Activated T-cell treated with anti-CD3 and anti-CD28 coated beads for 24 hours (primary cell): ENCODE results near the gene ZNF331.

Experiments used
- DNase-seq: peaks from one replicate; pipeline ENCODE4 v3.0.0-alpha.2; 2020; ENCODE audit warnings: low read depth

ZNF331 gene

GRCh38 chr19:53520547-53521372, 17.2 kb upstream of the ZNF331 start:
- DNase-seq = peak; percentile 84

GRCh38 chr19:53521373-53522202, 16.4 kb upstream of the ZNF331 start:
- no peak for DNase-seq

- DNase-seq = no peak
Observed at GRCh38 chr19:53525922-53526321, 12.0 kb upstream of the ZNF331 start.

- no peak for DNase-seq
Observed at GRCh38 chr19:53530622-53531021, 7.3 kb upstream of the ZNF331 start.

GRCh38 chr19:53531457-53531856, 6.5 kb upstream of the ZNF331 start:
- no peak for DNase-seq

- no peak for DNase-seq
Observed at GRCh38 chr19:53532362-53532761, 5.6 kb upstream of the ZNF331 start.

- no peak for DNase-seq
Observed at GRCh38 chr19:53536225-53536548, 1.8 kb upstream of the ZNF331 start.

GRCh38 chr19:53537121-53537520, 824 bp upstream of the ZNF331 start:
- no peak for DNase-seq

GRCh38 chr19:53538378-53539109, 599 bp downstream of the ZNF331 start:
- DNase-seq = no peak

GRCh38 chr19:53540091-53540490, 2.1 kb downstream of the ZNF331 start:
- DNase-seq = no peak

- no peak for DNase-seq
Observed at GRCh38 chr19:53541971-53542370, 4.0 kb downstream of the ZNF331 start.

- no peak for DNase-seq
Observed at GRCh38 chr19:53545271-53546065, 7.5 kb downstream of the ZNF331 start.

- no peak for DNase-seq
Observed at GRCh38 chr19:53546758-53547513, 9.0 kb downstream of the ZNF331 start.

GRCh38 chr19:53549340-53549739, 11.4 kb downstream of the ZNF331 start:
- DNase-seq = no peak

- DNase-seq = no peak
Observed at GRCh38 chr19:53552001-53552721, 14.2 kb downstream of the ZNF331 start.

GRCh38 chr19:53553156-53553555, 15.2 kb downstream of the ZNF331 start:
- DNase-seq = no peak

GRCh38 chr19:53553865-53554791, 16.2 kb downstream of the ZNF331 start:
- peak; percentile 86 for DNase-seq

- DNase-seq = no peak
Observed at GRCh38 chr19:53554804-53555203, 16.9 kb downstream of the ZNF331 start.

- DNase-seq = no peak
Observed at GRCh38 chr19:53555352-53555751, 17.4 kb downstream of the ZNF331 start.
